VCaP (cell line): ENCODE results near the gene NKPD1.

Source experiments
- H3K27ac ChIP-seq: fragments of 450-650 bp; 2 replicates; pipeline ENCODE4 v1.5.1; 2017
- TF ChIP-seq, protein P1 (sequence below): fragments of 450-650 bp; conservative IDR thresholded peaks from 2 replicates; pipeline ENCODE4 v1.5.1; 2017; ENCODE audit warnings: mild to moderate bottlenecking, moderate library complexity

The NKPD1 gene

DNA sequence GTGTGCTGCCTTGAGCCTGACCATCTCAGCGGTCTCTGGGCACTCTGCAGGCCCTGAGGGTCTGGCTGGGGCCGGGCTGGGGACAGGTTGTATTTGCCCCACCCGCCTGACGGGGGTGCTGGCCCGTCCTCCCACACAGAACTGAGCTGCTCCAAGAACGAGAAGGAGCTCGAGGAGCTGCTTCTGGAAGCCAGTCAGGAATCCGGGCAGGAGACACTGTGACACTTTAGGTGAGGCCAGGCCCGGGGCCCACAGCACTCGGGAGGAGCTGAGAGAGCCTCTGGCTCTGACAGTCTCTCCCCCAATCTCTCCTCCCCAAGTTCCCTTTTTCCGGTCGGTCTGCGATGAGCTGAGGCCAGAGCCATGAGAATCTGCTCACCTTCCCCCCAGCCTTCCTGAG lies 14.5 kb downstream of the NKPD1 start:
- TF ChIP-seq, protein P1, sequence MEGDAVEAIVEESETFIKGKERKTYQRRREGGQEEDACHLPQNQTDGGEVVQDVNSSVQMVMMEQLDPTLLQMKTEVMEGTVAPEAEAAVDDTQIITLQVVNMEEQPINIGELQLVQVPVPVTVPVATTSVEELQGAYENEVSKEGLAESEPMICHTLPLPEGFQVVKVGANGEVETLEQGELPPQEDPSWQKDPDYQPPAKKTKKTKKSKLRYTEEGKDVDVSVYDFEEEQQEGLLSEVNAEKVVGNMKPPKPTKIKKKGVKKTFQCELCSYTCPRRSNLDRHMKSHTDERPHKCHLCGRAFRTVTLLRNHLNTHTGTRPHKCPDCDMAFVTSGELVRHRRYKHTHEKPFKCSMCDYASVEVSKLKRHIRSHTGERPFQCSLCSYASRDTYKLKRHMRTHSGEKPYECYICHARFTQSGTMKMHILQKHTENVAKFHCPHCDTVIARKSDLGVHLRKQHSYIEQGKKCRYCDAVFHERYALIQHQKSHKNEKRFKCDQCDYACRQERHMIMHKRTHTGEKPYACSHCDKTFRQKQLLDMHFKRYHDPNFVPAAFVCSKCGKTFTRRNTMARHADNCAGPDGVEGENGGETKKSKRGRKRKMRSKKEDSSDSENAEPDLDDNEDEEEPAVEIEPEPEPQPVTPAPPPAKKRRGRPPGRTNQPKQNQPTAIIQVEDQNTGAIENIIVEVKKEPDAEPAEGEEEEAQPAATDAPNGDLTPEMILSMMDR, result no peak
- H3K27ac ChIP-seq, result no peak overlapping the region

DNA sequence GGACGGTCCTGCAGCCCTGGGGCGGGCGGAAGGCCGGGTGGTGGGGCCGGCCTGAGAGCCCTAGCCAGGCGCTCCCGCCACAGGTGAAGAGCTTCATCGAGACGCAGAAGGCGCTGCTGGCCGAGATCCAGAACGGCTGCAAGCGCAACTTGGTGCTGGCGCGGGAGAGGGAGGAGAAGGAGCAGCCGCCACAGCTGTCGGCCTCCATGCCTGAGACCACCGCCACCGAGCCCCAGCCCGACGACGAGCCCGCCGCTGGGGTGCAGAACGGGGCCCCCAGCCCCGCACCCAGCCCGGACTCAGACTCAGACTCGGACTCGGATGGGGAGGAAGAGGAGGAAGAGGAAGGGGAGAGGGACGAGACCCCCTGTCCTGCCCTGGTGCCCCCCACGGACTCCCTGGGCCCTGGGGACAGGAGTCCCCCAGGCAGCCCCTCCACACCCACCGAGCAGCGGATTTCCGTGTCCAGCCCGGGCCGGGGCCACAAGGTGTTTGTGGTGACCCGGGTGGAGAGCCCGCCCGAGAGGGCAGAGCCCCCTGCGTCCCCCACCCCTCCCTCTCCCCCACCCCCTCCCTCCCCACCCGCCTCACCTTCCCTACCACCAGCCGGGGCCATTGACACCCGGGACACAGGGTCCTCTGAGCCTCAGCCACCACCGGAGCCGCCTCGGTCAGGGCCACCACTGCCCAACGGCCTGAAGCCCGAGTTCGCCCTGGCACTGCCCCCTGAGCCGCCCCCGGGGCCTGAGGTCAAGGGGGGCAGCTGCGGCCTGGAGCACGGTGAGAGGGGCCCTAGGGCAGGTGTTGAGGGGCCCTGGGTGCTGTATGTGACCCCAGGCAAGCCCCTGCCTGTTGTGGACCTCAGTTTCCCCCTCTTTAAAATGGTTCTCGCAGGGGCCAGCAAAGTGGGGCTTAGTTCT lies 15.3 kb downstream of the NKPD1 start:
- TF ChIP-seq, protein P1, result no peak
- H3K27ac ChIP-seq, result no peak overlapping the region

DNA sequence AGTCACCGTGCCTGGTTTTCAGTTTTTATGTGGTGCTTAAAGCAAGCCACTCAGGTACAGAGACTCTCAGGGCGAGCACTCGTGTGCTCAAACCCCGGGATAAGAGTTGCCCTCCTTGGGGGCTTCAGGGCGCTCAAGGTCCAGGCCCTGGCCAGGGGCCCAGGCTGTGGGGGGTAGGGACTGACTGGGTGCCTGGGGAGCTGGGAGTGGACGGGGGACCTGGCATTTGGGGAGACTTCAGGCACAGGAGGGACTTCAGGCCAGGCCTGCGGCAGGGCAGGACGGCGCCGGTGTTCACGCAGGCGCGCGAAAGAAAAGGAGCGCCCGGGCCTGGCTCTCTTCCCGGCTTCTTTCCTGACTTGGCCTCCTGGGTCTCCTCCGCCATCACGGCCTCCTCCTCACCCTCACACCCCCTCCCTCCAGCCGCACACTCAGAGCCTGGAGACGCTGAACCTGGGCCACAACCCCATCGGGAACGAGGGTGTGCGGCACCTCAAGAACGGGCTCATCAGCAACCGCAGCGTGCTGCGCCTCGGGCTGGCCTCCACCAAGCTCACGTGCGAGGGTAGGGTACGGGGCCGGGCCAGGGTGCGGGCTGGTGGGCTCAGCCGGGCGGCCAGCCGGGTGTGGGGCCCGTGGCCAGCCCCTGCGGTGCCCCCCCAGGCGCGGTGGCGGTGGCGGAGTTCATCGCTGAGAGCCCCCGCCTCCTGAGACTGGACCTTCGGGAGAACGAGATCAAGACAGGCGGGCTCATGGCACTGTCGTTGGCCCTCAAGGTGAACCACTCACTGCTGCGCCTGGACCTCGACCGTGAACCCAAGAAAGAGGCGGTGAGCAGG lies 16.1 kb downstream of the NKPD1 start:
- H3K27ac ChIP-seq, result no peak overlapping the region
- TF ChIP-seq, protein P1, result no peak

DNA sequence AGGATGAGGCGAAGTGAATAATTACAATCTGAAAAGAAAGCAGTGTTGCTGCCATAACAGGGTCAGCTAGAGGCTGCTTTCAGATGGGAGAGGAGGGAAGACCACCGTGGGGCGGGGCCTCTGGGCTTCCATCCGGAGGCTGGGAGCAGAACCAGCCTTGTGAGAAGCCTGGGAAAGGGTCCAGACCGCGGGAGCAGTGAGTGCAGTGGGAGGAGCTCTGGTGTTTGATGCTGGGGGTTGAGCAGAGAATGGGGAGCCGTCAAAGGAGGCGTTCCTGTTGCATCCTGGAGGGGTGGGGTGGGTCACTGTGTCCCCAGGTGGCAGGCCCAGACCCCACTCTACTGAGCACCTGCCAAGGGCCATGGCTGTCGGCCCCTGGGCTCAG lies 18.1 kb downstream of the NKPD1 start:
- no peak overlapping the region for H3K27ac ChIP-seq
- TF ChIP-seq, protein P1, result no peak

DNA sequence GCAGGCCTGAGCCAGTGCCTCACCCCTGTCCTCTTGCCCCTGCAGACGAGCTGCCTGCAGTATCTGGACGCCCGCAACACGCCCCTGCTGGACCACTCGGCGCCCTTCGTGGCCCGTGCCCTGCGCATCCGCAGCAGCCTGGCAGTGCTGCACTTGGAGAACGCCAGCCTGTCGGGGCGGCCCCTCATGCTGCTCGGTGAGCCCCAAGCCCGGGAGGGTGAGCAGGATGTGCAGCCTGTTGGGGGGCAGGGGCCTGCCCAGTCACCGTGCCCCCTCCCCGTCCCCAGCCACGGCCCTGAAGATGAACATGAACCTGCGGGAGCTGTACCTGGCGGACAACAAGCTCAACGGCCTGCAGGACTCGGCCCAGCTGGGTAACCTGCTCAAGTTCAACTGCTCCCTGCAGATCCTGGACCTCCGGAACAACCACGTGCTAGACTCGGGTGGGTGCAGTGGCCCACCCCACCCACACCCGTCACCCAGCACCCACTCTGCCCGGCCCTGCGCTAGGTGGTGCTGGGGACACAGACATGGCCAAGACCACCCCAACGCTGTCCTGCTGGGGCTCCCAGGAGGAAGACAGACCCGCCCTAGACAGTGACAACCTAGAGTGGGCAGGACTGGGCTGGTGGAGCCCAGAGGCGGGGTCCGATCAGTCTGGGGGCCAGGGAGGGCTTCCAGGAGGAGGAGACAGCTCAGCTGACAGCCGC lies 18.6 kb downstream of the NKPD1 start:
- H3K27ac ChIP-seq, result no peak overlapping the region
- TF ChIP-seq, protein P1, result no peak

DNA sequence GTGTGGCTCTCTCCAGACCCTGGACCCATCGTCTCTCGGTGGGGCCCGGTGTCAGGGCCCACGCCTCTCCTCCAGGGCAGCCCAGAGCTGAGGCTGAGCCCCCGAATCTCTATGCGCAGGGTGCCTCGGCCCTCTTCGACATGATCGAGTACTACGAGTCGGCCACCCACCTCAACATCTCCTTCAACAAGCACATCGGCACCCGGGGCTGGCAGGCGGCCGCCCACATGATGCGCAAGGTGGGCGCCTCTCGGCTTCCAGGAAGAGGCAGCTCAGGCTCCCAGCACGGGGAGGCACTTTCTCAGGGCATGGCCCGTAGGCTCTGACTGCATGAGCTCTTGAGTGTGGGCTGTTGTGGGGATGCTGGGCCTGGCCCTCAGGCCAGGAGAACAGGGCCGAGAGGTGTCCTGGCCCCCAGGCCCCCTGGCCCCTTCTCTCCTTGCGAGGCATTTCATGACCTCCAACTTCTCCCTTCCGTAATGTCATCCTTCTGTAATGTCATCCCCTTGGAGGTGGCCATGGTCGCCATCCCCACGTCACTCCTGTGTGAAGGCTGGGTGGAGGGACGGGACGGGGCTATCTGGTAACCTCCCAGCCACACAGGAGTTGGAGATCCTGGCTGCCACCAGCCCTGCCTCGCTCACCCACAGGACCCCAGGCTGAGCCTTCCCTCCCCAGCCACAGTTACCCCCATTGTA lies 19.4 kb downstream of the NKPD1 start:
- TF ChIP-seq, protein P1, result no peak
- H3K27ac ChIP-seq, result no peak overlapping the region
